Sigmoid colon (tissue), 4 donors: Measurements from ENCODE around the gene MIA2.

Source experiments
- EP300 ChIP-seq, 4 donors: sonication (generic); formaldehyde crosslinking; IDR thresholded peaks; one replicate each; pipeline ENCODE4 v1.6.1; 2017; ENCODE audit warnings: antibody characterized with exemption in 4 of 4
- POLR2A ChIP-seq, 2 donors: fragments of 450-650 bp; IDR thresholded peaks; one replicate each; pipeline ENCODE4 v1.6.1; 2016; ENCODE audit warnings: antibody characterized with exemption in 2 of 2, mild to moderate bottlenecking in 2 of 2, moderate library complexity in 2 of 2
- POLR2AphosphoS5 ChIP-seq, 4 donors: sonication (generic); formaldehyde crosslinking; IDR thresholded peaks; one replicate each; pipeline ENCODE4 v1.6.1; 2017; ENCODE audit warnings: antibody characterized with exemption in 4 of 4
- TF ChIP-seq, protein P1 (sequence below), 4 experiments: fragments of 450-650 bp in 3 of 4; fragments of 200-600 bp in 1 of 4; IDR thresholded peaks; one replicate each; pipeline ENCODE4 v1.5.1; 2016 to 2019; ENCODE audit warnings: antibody characterized with exemption in 4 of 4, mild to moderate bottlenecking in 3 of 4, moderate library complexity in 2 of 4

- TF ChIP-seq, protein P1, sequence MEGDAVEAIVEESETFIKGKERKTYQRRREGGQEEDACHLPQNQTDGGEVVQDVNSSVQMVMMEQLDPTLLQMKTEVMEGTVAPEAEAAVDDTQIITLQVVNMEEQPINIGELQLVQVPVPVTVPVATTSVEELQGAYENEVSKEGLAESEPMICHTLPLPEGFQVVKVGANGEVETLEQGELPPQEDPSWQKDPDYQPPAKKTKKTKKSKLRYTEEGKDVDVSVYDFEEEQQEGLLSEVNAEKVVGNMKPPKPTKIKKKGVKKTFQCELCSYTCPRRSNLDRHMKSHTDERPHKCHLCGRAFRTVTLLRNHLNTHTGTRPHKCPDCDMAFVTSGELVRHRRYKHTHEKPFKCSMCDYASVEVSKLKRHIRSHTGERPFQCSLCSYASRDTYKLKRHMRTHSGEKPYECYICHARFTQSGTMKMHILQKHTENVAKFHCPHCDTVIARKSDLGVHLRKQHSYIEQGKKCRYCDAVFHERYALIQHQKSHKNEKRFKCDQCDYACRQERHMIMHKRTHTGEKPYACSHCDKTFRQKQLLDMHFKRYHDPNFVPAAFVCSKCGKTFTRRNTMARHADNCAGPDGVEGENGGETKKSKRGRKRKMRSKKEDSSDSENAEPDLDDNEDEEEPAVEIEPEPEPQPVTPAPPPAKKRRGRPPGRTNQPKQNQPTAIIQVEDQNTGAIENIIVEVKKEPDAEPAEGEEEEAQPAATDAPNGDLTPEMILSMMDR (IDR thresholded peaks at IDR 0.05): no peak
- TF ChIP-seq POLR2A (IDR thresholded peaks at IDR 0.05): no peak
- no peak for TF ChIP-seq EP300 (IDR thresholded peaks at IDR 0.05)
- no peak for TF ChIP-seq POLR2AphosphoS5 (IDR thresholded peaks at IDR 0.05)
Measured at GRCh38 chr14:39324097-39324496, 90.4 kb downstream of the MIA2 start.
